Measurements from ENCODE around the gene IGLL1. TPM values are rescaled to one million over a fixed set of nuclear protein-coding genes. Genes with fewer than 3 reads are reported as not detected.

IGLL1 gene
- total RNA-seq, 6 experiments from 2014 or later, result not detected

GRCh38 chr22:23580576-23581259 lies 628 bp upstream of the IGLL1 start:
- H3K4me3 Mint-ChIP-seq, result no peak overlapping the region
- no peak for TF ChIP-seq CTCF (IDR thresholded peaks at IDR 0.05)
- H3K36me3 Mint-ChIP-seq (ENCODE audit: low read depth), result no peaks in the 10 kb centered on the region
- H3K27me3 Mint-ChIP-seq (ENCODE audit: insufficient read depth), result peaks cover 45% of the 10 kb centered on the region
- no peaks in the 10 kb centered on the region for H3K4me1 Mint-ChIP-seq (ENCODE audit: low read depth)
- DNase-seq, result no peak
- H3K27ac Mint-ChIP-seq, result no peak overlapping the region
- H3K9me3 Mint-ChIP-seq, result no peaks in the 10 kb centered on the region

GRCh38 chr22:23579280-23579679 lies 810 bp downstream of the IGLL1 start:
- Mint-ChIP-seq H3K4me3 (no peak overlapping the region), H3K36me3 (ENCODE audit: low read depth) (no peaks in the 10 kb centered on the region), H3K9me3 (no peaks in the 10 kb centered on the region), H3K27ac (no peak overlapping the region), H3K27me3 (ENCODE audit: insufficient read depth) (peaks cover 37% of the 10 kb centered on the region), H3K4me1 (ENCODE audit: low read depth) (no peaks in the 10 kb centered on the region)
- no peak for TF ChIP-seq CTCF (IDR thresholded peaks at IDR 0.05)
- DNase-seq, result no peak

DNA sequence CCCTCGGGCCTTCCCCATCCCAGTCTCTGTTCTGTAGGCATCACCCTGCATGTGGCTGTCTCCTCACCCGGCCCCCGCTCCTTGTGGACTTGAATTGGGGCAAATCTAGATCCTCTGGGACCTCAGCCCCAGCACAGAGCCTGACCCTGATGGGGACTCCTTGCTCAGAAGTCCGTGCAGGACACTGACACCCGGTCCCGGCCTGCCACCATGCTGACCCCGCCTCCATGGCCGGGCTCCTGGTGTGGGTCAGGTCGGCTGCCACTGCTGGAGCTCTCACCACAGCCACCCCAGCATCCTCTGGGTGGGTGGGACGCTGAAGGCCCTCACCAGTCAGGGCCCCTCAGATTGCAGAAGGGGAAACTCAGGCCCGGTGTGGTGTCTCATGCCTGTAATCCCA lies 1.8 kb downstream of the IGLL1 start:
- TF ChIP-seq CTCF (IDR thresholded peaks at IDR 0.05), result no peak
- no peaks in the 10 kb centered on the region for H3K4me1 Mint-ChIP-seq (ENCODE audit: low read depth)
- H3K27ac Mint-ChIP-seq, result no peak overlapping the region
- no peaks in the 10 kb centered on the region for H3K9me3 Mint-ChIP-seq
- peaks cover 36% of the 10 kb centered on the region for H3K27me3 Mint-ChIP-seq (ENCODE audit: insufficient read depth)
- DNase-seq, result no peak
- H3K4me3 Mint-ChIP-seq, result no peak overlapping the region
- H3K36me3 Mint-ChIP-seq (ENCODE audit: low read depth), result no peaks in the 10 kb centered on the region

DNA sequence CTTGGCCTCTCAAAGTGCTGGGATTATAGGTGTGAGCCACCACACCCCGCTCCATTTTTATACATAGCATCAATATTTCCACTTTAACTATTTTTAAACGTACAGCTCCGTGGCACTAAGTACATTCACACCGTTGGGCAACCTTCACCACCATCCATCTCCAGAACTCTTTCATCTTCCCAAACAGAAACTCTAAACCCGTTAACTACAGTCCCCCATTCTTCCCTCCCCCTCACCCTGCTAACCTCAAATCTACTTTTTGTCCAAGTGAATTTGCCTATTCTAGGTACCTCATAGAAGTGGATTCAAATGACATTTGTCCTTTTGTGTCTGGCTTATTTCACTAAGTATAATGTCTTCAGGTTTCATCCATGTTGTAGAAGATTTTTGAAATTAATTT lies 3.4 kb downstream of the IGLL1 start:
- Mint-ChIP-seq H3K36me3 (ENCODE audit: low read depth) (no peaks in the 10 kb centered on the region), H3K27ac (no peak overlapping the region), H3K4me3 (no peak overlapping the region), H3K9me3 (no peaks in the 10 kb centered on the region), H3K27me3 (ENCODE audit: insufficient read depth) (peaks cover 40% of the 10 kb centered on the region), H3K4me1 (ENCODE audit: low read depth) (no peaks in the 10 kb centered on the region)
- DNase-seq, result no peak
- no peak for TF ChIP-seq CTCF (IDR thresholded peaks at IDR 0.05)

DNA sequence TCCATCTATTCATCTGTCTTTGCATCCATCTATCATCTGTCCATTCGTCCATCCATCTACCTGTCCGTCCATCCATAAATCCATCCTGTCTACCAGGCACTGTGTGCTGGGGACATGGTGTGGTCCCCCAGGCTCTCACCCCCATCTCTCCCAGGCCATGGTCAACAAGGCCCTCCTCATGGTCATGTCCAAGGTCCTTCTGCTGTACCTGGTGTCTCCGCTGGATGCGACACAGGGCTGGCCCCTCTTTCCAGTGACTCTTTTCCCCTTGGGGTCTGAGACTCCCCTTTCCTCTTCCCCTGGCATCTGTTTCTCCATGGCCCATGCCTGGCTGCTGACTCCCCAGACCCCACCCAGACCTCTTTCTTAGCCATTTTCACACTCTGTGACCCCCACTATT lies 4.5 kb downstream of the IGLL1 start:
- Mint-ChIP-seq H3K27ac (no peak overlapping the region), H3K4me3 (no peak overlapping the region), H3K36me3 (ENCODE audit: low read depth) (no peaks in the 10 kb centered on the region), H3K27me3 (ENCODE audit: insufficient read depth) (peaks cover 41% of the 10 kb centered on the region), H3K9me3 (no peaks in the 10 kb centered on the region), H3K4me1 (ENCODE audit: low read depth) (no peaks in the 10 kb centered on the region)
- no peak for TF ChIP-seq CTCF (IDR thresholded peaks at IDR 0.05)
- no peak for DNase-seq
